CD8-positive, alpha-beta memory T cell (primary cell): ENCODE data around the gene NDUFA5. TPM values are rescaled to one million over a fixed set of nuclear protein-coding genes. Genes with fewer than 3 reads are reported as not detected.
A peak's percentile ranks its signal among the peaks of the same experiment; 100 is the strongest.

Experiments
- CTCF ChIA-PET: fragments of 350-600 bp; sonication (Branson Sonifier 250); formaldehyde crosslinking; loops from one replicate; lab custom pipeline; 2021; ENCODE audit warnings: antibody characterized with exemption; lab: Charles Lee
- POLR2A ChIA-PET: fragments of 350-600 bp; sonication (Branson Sonifier 250); formaldehyde crosslinking; loops from one replicate; lab custom pipeline; 2021; ENCODE audit warnings: antibody characterized with exemption; lab: Charles Lee
- DNase-seq, 5 donors: peaks; one replicate each; pipeline versions ENCODE4 v3.0.0 to v3.0.0-alpha.2; 2020 to 2022; ENCODE audit warnings: mixed read lengths in 1 of 5
- H3K27ac ChIP-seq: one replicate; pipeline ENCODE4 v1.7.0; 2013; ENCODE audit warnings: low read depth, mild to moderate bottlenecking, low read length, moderate library complexity
- H3K27me3 ChIP-seq: 2 replicates; pipeline ENCODE4 v1.7.0; 2013; ENCODE audit warnings: low read length, mild to moderate bottlenecking; ENCODE audit not compliant: insufficient read depth, poor library complexity, severe bottlenecking
- H3K36me3 ChIP-seq: 2 replicates; pipeline ENCODE4 v1.7.0; 2013; ENCODE audit warnings: mild to moderate bottlenecking, low read length, moderate library complexity; ENCODE audit not compliant: insufficient read depth
- H3K4me1 ChIP-seq: 2 replicates; pipeline ENCODE4 v1.7.0; 2013; ENCODE audit warnings: mild to moderate bottlenecking, low read length, moderate library complexity; ENCODE audit not compliant: insufficient read depth
- H3K4me3 ChIP-seq: 2 replicates; pipeline ENCODE4 v1.7.0; 2013; ENCODE audit warnings: mild to moderate bottlenecking, low read length
- H3K9me3 ChIP-seq: 2 replicates; pipeline ENCODE4 v1.7.0; 2013; ENCODE audit warnings: mild to moderate bottlenecking, low read length
- H3K27ac Mint-ChIP-seq, 8 donors: one replicate each; pipeline ENCODE4 v1.8.0; 2020 to 2021; ENCODE audit warnings: mixed read lengths in 8 of 8, mild to moderate bottlenecking in 6 of 8, inconsistent platforms in 3 of 8, moderate library complexity in 3 of 8
- H3K27me3 Mint-ChIP-seq, 2 donors: one replicate each; pipeline ENCODE4 v1.8.0; 2020 to 2021; ENCODE audit warnings: mixed read lengths in 2 of 2, mild to moderate bottlenecking in 1 of 2, moderate library complexity in 1 of 2
- H3K36me3 Mint-ChIP-seq, 3 donors: one replicate each; pipeline ENCODE4 v1.8.0; 2020 to 2021; ENCODE audit warnings: mixed read lengths in 3 of 3, inconsistent platforms in 1 of 3, mild to moderate bottlenecking in 1 of 3
- H3K4me1 Mint-ChIP-seq, 3 donors: one replicate each; pipeline ENCODE4 v1.8.0; 2020 to 2021; ENCODE audit warnings: mixed read lengths in 3 of 3, inconsistent platforms in 1 of 3, mild to moderate bottlenecking in 1 of 3
- H3K4me3 Mint-ChIP-seq, 7 donors: one replicate each; pipeline ENCODE4 v1.8.0; 2020 to 2021; ENCODE audit warnings: mixed read lengths in 7 of 7, mild to moderate bottlenecking in 6 of 7, moderate library complexity in 4 of 7, inconsistent platforms in 2 of 7
- H3K9me3 Mint-ChIP-seq, 5 donors: one replicate each; pipeline ENCODE4 v1.8.0; 2020 to 2022; ENCODE audit warnings: mixed read lengths in 5 of 5, mild to moderate bottlenecking in 3 of 5, moderate library complexity in 2 of 5, inconsistent platforms in 1 of 5
- polyA plus RNA-seq: library from polyadenylated mRNA; unstranded; fragments of 300-500 nt; fragmentation: Illumina TruSeq; gene quantifications from one replicate; pipeline ENCODE4 v1.2.3, GENCODE V29; 2021
- total RNA-seq, 2 experiments: library from RNA; stranded (reverse); gene quantifications; one replicate each; pipeline ENCODE4 v1.2.3, GENCODE V29; 2021

The NDUFA5 gene
- total and polyA plus RNA-seq, 3 experiments from 2014 or later: 61.3 to 80.2 (median 66.3) TPM

DNA sequence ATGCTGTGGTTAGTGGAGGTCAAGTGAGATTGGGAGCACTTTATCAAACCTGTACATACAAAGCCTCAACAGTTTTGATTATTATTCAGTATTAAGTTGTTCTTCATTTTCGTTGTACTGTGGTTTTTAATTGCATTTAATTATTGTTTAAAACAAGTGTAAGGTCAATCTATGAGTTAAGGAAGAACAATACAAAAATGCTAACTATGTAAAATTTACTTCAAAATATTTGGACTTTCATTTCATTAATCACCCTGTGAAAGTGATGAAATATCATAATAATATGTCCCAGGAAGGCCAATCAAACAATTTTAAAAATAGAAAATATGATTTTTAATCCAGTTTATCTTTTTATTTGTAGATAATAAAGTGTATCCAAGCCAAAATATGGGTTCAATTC is 13.6 kb upstream of the NDUFA5 start:
- no peak overlapping the region for H3K27ac ChIP-seq
- no peaks in the 10 kb centered on the region for H3K9me3 ChIP-seq
- no peaks in the 10 kb centered on the region for H3K4me1 ChIP-seq
- DNase-seq: no peak
- H3K9me3 Mint-ChIP-seq: no peaks in the 10 kb centered on the region
- no peak overlapping the region for H3K4me3 Mint-ChIP-seq
- no peak overlapping the region for H3K27ac Mint-ChIP-seq
- H3K27me3 ChIP-seq: no peaks in the 10 kb centered on the region
- H3K27me3 Mint-ChIP-seq: peaks cover 3 to 6% of the 10 kb centered on the region in 2 donors
- H3K36me3 Mint-ChIP-seq: no peaks in the 10 kb centered on the region
- no peak overlapping the region for H3K4me3 ChIP-seq
- ChIA-PET CTCF (no interaction called here), POLR2A (no interaction called here)
- no peaks in the 10 kb centered on the region for H3K36me3 ChIP-seq
- no peaks in the 10 kb centered on the region for H3K4me1 Mint-ChIP-seq

DNA sequence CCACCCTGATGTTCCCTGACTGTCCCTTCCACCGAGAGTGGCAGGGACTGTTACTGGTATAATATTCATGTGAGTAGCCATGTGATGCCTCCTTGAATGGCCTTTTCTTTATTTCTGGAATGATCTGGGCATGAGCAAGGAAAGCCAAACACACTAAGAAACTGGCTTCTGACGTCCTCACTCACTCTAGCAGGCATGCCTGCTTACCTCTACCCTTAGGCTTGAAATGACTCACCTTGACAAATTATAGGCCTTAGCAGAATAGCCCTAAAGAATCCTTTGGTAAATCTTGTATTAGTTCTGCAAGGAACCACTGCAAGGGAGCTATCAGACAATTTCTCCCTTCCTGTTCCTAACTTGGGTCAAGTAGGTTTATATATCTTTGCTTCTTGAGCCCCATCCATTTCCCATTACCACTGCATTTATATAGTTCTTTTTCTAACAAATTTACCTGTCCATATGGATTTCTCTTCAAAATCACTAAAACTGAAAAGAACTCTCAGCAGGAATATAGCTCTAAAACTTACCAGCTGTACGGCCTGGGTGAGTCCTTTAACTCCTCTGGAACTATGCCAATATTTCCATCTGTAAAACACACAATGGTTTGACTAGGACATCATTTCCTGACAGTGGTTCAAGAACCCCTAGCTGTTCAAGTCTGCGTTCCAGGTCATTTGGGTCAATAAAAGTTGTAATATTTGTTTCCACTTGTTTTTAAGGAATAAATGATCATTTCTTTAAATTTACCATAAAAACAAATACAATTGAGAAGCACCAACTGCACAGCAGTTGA is 13.0 kb upstream of the NDUFA5 start:
- Mint-ChIP-seq H3K36me3 (no peaks in the 10 kb centered on the region), H3K4me3 (no peak overlapping the region), H3K27me3 (peaks cover 1 to 8% of the 10 kb centered on the region in 2 donors), H3K27ac (no peak overlapping the region), H3K9me3 (no peaks in the 10 kb centered on the region), H3K4me1 (no peaks in the 10 kb centered on the region)
- Histone ChIP-seq H3K27ac (no peak overlapping the region), H3K4me3 (no peak overlapping the region), H3K9me3 (no peaks in the 10 kb centered on the region), H3K36me3 (no peaks in the 10 kb centered on the region), H3K27me3 (no peaks in the 10 kb centered on the region), H3K4me1 (no peaks in the 10 kb centered on the region)
- ChIA-PET POLR2A (no interaction called here), CTCF (no interaction called here)
- DNase-seq: no peak

DNA sequence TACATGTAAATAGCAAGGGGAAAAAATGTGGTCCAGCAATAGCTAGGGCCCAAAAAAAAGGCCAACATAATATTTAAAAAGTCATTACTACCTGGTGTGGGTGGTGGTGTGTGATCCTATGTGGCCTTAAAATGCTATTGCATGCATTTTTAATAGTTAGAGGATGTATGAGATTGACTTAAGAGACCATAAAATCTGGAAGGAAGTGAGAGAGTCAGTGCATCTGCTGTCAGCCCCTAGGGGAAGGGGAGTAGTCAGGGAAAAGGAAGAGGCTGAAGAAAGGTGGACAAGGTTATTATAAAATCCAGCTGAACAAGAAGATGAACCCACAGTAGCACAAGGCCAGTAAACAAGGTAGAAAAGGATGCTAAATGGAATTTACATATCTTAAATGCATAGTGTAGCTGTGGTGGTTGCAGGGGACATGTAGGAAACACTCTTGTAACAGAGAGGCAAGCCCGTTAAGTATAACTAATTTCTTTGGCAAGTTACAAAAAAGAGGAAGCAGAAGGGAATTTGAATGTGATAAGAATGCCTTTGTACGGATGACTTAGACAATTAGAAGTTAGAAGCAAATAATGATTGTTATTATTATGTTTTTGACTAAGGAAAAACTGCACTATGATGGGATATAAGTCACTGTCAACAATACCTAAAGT is 11.9 kb upstream of the NDUFA5 start:
- Histone ChIP-seq H3K27ac (no peak overlapping the region), H3K4me1 (no peaks in the 10 kb centered on the region), H3K4me3 (no peak overlapping the region), H3K9me3 (no peaks in the 10 kb centered on the region), H3K36me3 (no peaks in the 10 kb centered on the region), H3K27me3 (no peaks in the 10 kb centered on the region)
- ChIA-PET POLR2A (no interaction called here), CTCF (no interaction called here)
- Mint-ChIP-seq H3K4me3 (no peak overlapping the region), H3K27me3 (peaks cover 1 to 10% of the 10 kb centered on the region in 2 donors), H3K36me3 (no peaks in the 10 kb centered on the region), H3K27ac (peak overlapping the region in 1 of 8 donors; percentile 0), H3K9me3 (no peaks in the 10 kb centered on the region), H3K4me1 (no peaks in the 10 kb centered on the region)
- no peak for DNase-seq

DNA sequence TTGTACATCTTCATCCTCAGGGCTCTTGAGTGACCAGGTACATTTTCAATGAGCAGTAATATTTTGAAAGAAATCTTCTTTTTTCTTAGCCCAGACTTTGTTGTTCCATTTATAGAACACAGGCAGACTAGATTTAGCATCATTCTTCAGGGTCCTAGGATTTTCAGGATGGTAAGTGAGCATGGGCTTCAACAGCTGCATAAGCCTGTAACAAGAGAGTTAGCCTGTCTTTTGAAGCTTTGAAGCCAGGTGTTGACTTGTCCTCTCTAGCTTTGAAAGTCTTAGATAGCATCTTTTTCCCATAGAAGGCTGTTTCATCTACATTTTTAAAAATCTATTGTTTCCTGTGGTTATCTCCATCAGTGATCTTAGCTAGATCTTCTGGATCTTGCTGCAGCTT is 4.5 kb upstream of the NDUFA5 start:
- peak overlapping the region in 1 of 7 donors; percentile 33 for H3K4me3 Mint-ChIP-seq
- H3K36me3 Mint-ChIP-seq: no peaks in the 10 kb centered on the region
- H3K27me3 Mint-ChIP-seq: peaks cover 0 to 11% of the 10 kb centered on the region in 2 donors
- H3K27ac Mint-ChIP-seq: no peak overlapping the region
- Histone ChIP-seq H3K4me3 (no peak overlapping the region), H3K9me3 (no peaks in the 10 kb centered on the region), H3K36me3 (no peaks in the 10 kb centered on the region), H3K27me3 (no peaks in the 10 kb centered on the region), H3K27ac (no peak overlapping the region), H3K4me1 (peaks cover 9% of the 10 kb centered on the region)
- no peak for DNase-seq
- ChIA-PET POLR2A (no interaction called here), CTCF (interaction anchor here (1.0 kb wide), 1 partner anchor 68 kb away, joined by 3 read pairs; no protein-coding TSS in a partner anchor)
- H3K4me1 Mint-ChIP-seq: no peaks in the 10 kb centered on the region
- H3K9me3 Mint-ChIP-seq: no peaks in the 10 kb centered on the region

DNA sequence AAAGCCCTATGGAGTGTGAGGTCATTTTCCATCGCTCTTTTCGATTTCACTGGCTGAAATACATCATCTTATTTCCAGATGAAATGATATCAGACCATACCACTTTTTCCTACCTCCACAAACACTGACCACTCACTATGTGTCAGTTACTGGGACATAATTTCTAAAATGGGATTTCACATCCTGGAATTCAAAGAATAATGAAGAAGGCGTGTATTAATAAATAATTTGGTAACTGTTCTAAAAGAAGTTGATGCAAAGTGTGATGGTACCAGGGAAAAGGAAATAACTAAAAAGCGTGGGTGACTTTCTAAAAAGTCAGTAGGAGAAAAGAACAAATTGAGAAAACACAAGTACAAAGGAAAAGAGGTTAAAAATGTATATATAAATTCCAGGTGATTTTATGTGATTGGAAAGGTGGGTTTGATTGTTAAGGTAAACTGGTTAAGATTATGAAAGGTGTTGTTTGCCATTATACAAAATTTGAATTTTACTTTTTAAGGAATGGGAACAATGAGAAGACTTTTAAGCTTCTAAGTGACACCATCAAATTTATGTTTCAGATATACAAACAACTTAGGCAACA is 764 bp upstream of the NDUFA5 start:
- DNase-seq: no peak
- CTCF ChIA-PET: interaction anchor here (1.3 to 1.6 kb wide), 2 partner anchors 9 to 64 kb away, joined by 4 to 5 read pairs; no protein-coding TSS in a partner anchor
- Histone ChIP-seq H3K4me3 (peak overlapping the region; percentile 95), H3K27me3 (no peaks in the 10 kb centered on the region), H3K9me3 (no peaks in the 10 kb centered on the region), H3K4me1 (peaks cover 32% of the 10 kb centered on the region), H3K36me3 (no peaks in the 10 kb centered on the region), H3K27ac (peak overlapping the region; percentile 90)
- no peak overlapping the region for H3K27ac Mint-ChIP-seq
- peaks cover 6% of the 10 kb centered on the region in 3 donors for H3K4me1 Mint-ChIP-seq
- H3K4me3 Mint-ChIP-seq: no peak overlapping the region
- H3K9me3 Mint-ChIP-seq: no peaks in the 10 kb centered on the region
- H3K27me3 Mint-ChIP-seq: peaks cover 0 to 3% of the 10 kb centered on the region in 2 donors
- peaks cover 0 to 5% (median under 1%) of the 10 kb centered on the region in 3 donors for H3K36me3 Mint-ChIP-seq
- POLR2A ChIA-PET: interaction anchor here (1.6 kb wide), 2 partner anchors 23 to 191 kb away, joined by 15 to 16 read pairs; partner anchors contain the start of genes IQUB and WASL

DNA sequence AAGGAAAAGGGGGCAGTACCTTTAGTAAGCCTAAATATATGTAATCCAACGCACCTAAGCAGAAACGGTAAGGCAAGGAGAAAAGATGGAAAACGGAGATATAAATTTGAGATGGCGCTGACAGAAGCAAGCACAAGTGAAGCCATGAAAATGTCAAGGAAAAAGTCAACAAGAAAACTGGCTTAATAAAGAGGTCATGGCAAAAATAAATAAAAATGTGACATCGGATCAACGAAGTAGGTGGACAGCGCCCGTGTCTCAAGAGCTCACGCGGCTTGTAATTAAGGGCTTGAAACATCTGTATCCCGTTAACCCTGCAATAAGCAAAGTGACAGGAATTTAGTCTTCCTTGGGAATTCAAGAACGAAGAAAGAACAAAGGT is 611 bp downstream of the NDUFA5 start:
- peaks cover 8 to 18% (median 11%) of the 10 kb centered on the region in 3 donors for H3K36me3 Mint-ChIP-seq
- no peaks in the 10 kb centered on the region for H3K9me3 Mint-ChIP-seq
- Histone ChIP-seq H3K27ac (peak overlapping the region; percentile 90), H3K36me3 (no peaks in the 10 kb centered on the region), H3K4me1 (peaks cover 32% of the 10 kb centered on the region), H3K27me3 (no peaks in the 10 kb centered on the region), H3K9me3 (no peaks in the 10 kb centered on the region), H3K4me3 (peak overlapping the region; percentile 95)
- ChIA-PET CTCF (interaction anchor here (0.9 to 1.3 kb wide), 3 partner anchors 20 to 192 kb away, joined by 3 to 5 read pairs (median 5); partner anchors contain the start of gene WASL), POLR2A (interaction anchor here (1.6 kb wide), 2 partner anchors 22 to 192 kb away, joined by 15 to 16 read pairs; partner anchors contain the start of genes IQUB and WASL)
- peak in 1 of 5 donors; percentile 2 for DNase-seq
- no peak overlapping the region for H3K4me3 Mint-ChIP-seq
- peaks cover 0 to 3% of the 10 kb centered on the region in 2 donors for H3K27me3 Mint-ChIP-seq
- H3K4me1 Mint-ChIP-seq: peaks cover 15 to 18% (median 17%) of the 10 kb centered on the region in 3 donors
- no peak overlapping the region for H3K27ac Mint-ChIP-seq

DNA sequence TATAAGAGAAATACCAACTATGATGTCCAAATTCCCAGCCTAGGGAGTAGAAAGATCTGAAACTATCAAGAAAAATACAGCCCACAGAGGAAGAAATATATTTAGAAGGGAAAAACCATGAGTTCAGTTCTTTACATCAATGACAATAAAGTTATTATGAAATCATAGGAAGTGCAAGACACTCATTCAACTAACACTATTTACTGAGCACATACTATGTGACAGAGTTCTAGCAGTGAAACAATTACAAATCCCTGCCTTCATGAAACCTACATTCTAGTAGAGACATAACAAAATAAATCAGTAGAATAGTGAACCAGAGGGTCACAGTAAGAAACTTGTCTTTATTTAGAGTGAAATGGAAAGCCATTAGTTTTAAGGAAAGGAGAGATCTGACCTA is 2.1 kb downstream of the NDUFA5 start:
- no peak for DNase-seq
- Histone ChIP-seq H3K4me3 (no peak overlapping the region), H3K4me1 (peaks cover 32% of the 10 kb centered on the region), H3K27me3 (no peaks in the 10 kb centered on the region), H3K36me3 (no peaks in the 10 kb centered on the region), H3K27ac (no peak overlapping the region), H3K9me3 (no peaks in the 10 kb centered on the region)
- ChIA-PET POLR2A (interaction anchor here (0.6 kb wide), 1 partner anchor 245 kb away, joined by 5 read pairs; no protein-coding TSS in a partner anchor), CTCF (no interaction called here)
- Mint-ChIP-seq H3K27me3 (no peaks in the 10 kb centered on the region), H3K9me3 (no peaks in the 10 kb centered on the region), H3K27ac (no peak overlapping the region), H3K4me1 (peaks cover 15 to 23% (median 22%) of the 10 kb centered on the region in 3 donors), H3K36me3 (peaks cover 8 to 24% (median 11%) of the 10 kb centered on the region in 3 donors), H3K4me3 (no peak overlapping the region)
